ENCODE results near the gene CREBZF.

Gene CREBZF

GRCh38 chr11:85668157-85668556 lies 3.2 kb upstream of the CREBZF start:
- no peak overlapping the region for H3K4me3 ChIP-seq (ENCODE audit: low read depth, low read length)
- DNase-seq (ENCODE audit: low read depth): no peak
- TF ChIP-seq CTCF (IDR thresholded peaks at IDR 0.05; ENCODE audit: control insufficient read depth, extremely low read depth, insufficient read depth): no peak

- DNase-seq (ENCODE audit: low read depth): no peak
- no peak for TF ChIP-seq CTCF (IDR thresholded peaks at IDR 0.05; ENCODE audit: control insufficient read depth, extremely low read depth, insufficient read depth)
- H3K4me3 ChIP-seq (ENCODE audit: low read depth, low read length): no peak overlapping the region
Observed at GRCh38 chr11:85666687-85667086, 1.8 kb upstream of the CREBZF start.

- no peak for TF ChIP-seq CTCF (IDR thresholded peaks at IDR 0.05; ENCODE audit: control insufficient read depth, extremely low read depth, insufficient read depth)
- DNase-seq (ENCODE audit: low read depth): no peak
- H3K4me3 ChIP-seq (ENCODE audit: low read depth, low read length): no peak overlapping the region
Observed at GRCh38 chr11:85665733-85666132, 804 bp upstream of the CREBZF start.

- peak; percentile 62 for TF ChIP-seq CTCF (IDR thresholded peaks at IDR 0.05; ENCODE audit: control insufficient read depth, extremely low read depth, insufficient read depth)
- H3K4me3 ChIP-seq (ENCODE audit: low read depth, low read length): peak overlapping the region; percentile 87
- peak; percentile 32 for DNase-seq (ENCODE audit: low read depth)
Observed at GRCh38 chr11:85663753-85664614, 945 bp downstream of the CREBZF start.

- peak overlapping the region; percentile 87 for H3K4me3 ChIP-seq (ENCODE audit: low read depth, low read length)
- no peak for TF ChIP-seq CTCF (IDR thresholded peaks at IDR 0.05; ENCODE audit: control insufficient read depth, extremely low read depth, insufficient read depth)
- no peak for DNase-seq (ENCODE audit: low read depth)
Observed at GRCh38 chr11:85663080-85663752, 1.7 kb downstream of the CREBZF start.

- DNase-seq (ENCODE audit: low read depth): no peak
- peak overlapping the region; percentile 87 for H3K4me3 ChIP-seq (ENCODE audit: low read depth, low read length)
- TF ChIP-seq CTCF (IDR thresholded peaks at IDR 0.05; ENCODE audit: control insufficient read depth, extremely low read depth, insufficient read depth): no peak
Observed at GRCh38 chr11:85661972-85662664, 2.8 kb downstream of the CREBZF start.

Data from LNCaP clone FGC (cell line).